HG03095 (cell line): ENCODE results near the gene SAYSD1.
"Not testable (repeated sequence)": the region's sequence is repeated elsewhere in the genome, so short reads cannot be mapped to it uniquely, and the experiment has no call there.

Source experiments
- ATAC-seq: cut with Tn5 transposase; IDR thresholded peaks from one replicate; pipeline ENCODE4 v1.9.1; 2021; ENCODE audit warnings: moderate library complexity; ENCODE audit not compliant: unreplicated experiment

Gene SAYSD1, protein sequence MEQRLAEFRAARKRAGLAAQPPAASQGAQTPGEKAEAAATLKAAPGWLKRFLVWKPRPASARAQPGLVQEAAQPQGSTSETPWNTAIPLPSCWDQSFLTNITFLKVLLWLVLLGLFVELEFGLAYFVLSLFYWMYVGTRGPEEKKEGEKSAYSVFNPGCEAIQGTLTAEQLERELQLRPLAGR

DNA sequence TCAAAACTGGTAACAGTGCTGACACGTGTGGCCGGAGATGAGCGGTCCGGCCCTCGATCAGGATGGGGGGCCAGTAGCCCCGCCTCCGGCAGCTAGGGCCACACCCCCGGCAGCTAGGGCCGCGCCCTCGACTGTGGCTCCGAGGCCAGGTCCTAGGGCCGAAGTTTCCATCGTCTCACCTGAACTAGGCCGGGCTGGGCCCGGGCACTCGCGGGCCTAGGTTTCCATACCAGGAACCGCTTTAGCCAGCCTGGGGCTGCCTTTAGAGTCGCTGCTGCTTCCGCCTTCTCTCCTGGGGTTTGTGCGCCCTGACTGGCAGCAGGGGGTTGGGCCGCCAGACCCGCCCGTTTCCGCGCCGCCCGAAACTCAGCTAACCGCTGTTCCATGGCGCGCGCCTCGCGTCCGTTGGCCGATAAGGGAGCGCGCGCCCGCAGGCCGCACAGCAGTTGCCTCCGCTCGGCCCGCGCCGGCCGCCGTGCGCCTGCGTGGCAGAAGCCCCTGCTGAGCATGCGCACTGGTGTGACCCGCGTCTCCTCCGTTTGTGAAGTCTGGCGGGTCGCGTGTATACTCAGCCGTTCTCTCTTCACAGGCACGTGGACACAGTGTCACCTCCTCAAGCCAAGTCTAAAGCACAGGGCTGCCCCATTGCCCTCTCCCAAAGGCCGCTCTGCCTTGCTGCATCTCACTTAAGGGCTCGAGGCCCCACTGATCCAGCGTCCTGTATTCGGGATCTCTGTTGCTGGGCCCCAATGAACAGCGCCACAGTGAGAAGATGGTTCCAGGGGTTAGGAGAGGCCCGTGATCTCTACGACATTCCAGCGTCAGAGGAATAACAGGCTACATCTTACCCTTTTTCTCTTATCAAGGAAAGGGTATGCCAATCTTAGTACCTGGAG is at the start of gene SAYSD1:
Gene SAYSD1, minus strand, starts transcription at position 483 of the 896 bp plus-strand sequence. Its CDS starts 97 bp downstream, at position 386.
- peak; percentile 92 for ATAC-seq

DNA sequence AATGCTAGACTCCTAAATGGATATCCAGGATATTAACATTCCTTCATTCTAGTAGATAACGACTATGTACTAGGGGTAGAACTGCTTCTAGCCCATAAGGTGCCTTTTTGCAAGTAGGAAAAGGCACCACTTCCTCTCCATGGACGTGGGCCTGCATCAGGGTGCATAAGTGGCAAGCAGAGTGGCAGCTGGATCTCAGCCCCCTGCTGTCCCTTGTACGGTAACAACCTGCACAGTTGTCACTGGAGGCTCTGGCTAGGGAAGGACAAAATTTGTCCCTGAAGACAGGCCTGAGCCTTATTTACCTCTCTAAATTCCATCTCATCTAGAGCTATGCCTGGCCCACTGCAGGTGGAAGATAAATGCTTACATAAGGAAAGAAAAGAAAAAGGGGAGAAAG is 42.5 kb upstream of the SAYSD1 start:
- no peak for ATAC-seq

DNA sequence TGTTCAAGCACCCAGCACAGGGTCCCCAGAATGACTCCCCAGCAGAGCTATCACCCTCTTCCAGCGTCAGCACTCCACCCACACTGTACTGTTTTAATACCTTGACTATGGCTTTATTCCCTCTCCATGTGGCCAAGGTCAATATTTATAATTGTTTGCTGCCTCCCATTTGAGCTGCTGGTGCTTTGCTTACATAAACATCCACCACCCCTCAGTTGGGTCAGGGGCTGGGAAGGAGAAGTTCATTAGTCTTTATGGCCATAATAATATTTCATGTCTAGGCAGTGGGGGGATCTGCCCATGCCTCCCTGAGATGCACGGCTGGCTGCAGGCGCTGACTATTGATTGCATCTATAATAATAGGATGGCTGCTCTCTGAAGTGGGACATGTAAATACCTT is 41.8 kb upstream of the SAYSD1 start:
- ATAC-seq = no peak

DNA sequence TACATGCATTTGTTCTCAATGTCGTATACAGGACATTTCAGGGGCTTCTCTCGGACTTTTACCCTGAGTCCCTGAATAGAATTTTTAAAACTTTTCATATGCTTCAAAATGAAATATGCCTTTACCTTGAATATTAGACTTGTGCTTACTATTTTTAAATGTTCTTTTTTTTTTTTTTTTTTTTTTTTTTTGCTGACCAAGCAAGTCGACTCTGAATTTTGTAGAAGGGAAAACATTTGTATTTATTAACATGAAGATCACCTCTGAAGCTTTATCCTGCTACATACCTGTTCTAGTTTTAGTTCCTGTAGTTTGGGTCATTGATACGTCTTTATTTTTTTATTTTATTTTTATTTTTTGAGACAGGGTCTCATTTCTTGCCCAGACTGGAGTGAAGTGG is 39.7 kb upstream of the SAYSD1 start:
- no peak for ATAC-seq

DNA sequence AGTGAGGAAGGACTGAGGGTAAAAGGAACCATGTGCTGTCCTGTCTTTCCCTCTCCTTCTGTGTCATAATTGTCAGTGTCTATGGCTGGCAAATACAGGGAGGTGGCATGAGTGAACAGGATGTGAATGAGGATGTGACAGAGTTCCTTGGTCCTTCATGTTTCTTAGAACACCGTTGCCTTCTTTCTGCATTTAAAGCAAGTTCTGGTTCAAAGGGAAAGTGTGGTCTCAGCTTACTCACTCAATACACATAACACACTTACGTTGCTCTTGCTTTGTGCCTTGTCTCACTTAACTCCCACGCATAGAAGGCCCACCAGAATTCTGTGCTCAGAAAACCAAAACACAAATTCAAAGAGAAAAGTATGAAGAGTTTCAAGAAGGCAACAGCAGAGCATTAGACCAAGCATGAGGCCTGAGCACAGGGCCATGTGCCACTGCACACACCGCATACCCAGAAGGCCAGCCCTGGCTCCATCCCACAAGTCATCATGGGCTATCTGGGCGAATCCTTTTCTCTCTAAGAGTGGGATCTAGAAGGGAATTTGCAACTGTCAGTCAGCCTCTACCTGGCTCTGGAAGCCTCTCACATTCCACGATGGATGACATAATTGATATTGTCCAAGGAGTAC is 38.9 kb upstream of the SAYSD1 start:
- ATAC-seq = no peak

DNA sequence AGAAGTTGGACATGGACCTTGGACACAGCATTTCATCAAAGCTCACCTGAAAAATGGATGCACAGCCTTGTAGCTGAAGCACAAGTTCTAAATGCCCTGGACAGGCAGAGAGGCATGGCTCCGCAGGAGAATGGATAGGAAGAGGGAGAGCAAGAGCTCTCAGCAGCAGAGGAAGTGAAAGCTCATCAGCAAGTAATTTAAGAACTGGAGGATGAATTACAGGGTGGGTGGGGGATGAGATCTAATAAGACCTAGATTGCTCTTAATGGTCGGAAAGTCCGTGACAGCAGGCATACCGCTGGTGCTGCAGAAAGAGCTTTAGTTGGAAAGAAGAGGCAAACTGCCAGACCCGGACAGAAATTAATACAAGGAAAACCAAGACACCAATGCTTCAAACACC is 37.3 kb upstream of the SAYSD1 start:
- no peak for ATAC-seq

DNA sequence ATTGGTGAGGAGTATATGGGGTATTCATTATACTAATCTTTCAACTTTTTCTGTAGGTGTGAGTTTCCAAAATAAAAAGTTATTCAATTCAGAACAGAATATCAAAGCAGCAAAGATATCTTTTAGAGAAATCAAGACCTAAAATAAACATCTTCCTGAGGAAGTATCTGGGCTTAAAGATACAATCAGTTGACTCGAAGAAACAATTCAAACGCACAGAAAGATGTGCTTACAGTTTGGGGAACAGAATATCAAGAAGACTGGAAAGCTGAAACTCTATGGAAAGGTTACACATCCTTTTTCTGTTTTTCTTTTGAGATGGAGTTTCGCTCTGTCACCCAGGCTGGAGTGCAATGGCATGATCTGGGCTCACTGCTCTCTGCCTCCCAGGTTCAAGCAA is 36.2 kb upstream of the SAYSD1 start:
- no peak for ATAC-seq

DNA sequence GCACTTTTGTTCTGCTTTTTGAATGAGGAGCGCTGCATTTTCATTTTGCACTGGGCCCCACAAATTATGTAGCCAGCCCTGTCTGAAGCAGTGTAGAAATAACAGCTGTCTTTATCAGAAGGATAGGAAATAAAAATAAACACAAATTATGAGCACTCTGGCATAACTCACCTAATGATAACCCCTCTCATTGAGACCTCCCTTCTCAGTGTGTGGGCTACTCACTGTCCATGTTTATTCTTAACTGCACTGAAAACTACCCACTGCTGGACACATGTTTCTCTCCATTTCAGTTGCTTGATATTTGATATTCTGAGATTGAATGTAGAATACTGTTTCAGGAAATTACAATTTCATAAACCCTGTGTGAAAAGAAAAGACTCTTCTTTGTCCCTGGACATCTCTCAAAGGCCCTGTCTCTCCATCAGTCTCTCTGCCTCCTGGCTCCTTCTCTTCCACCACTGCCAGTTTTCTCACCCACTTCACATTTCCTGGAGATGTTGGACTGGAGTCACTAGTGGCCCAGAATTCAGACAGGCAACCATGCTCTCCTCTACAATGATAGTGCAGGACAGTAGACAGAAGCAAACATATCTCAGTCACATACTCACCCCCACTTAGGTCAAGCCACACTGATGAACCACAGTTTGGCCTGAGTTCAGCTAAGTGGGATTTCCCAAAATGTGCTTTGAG is 29.6 kb upstream of the SAYSD1 start:
- no peak for ATAC-seq

DNA sequence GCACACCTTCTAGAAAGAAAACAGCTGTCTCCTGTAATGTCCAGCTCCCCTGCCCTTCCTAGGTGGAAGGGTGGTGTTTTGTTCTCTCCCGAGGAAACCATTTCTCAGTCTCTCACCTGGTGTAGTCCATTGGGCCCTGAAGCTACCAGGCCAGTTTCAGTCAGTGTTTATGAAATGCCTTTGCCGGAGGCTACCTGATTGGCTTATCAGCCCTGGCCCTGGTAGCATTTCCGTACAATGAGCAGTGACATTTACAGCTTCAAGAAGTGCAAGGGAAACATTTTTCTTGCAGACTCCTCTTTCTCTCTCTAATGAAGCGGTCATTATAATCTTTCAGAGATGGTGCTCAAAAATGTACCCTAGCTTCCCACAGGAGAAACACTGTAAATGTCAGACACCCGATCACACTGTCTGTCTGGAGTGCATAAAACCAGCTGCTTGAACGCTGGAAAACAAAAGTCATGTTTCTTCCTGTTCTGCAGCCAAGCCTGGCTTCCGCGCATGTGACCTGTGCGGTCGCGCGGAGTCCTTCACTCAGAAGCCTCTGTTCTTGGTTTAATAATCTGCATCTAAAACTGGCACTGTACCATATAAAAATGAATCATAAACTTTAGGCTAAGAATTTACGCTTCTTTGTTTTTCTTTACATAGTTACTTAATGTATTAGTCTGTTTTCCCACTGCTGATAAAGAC is 28.4 kb upstream of the SAYSD1 start:
- no peak for ATAC-seq

DNA sequence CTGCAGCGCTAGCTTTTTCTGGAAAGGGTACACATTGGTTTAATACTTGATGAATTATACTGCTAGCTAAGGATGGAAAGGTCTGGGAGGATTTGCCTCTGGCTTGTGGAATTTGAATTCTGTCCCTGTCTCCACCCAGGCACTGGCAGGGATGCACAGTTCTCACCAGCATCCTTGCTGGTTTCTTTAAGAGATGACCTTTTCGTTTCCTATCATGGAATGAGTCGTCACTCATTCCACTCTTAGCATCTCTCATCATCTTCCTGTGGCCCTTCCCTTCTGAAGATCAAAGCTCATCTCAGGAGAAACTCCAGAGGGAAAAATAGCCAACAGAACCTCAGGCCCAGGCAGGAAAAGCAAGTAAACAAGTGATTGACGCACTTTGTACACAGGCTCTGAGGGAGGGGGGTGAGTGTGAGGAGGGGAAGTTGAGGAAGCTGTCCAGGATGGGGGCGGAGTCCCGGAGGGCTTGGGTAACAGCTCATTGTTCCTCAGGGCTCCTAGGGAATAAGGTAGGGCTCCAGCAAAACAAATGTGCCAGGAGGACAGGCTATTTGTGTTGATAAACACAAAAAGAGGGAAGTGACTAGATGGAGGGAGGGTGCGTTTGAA is 25.7 kb upstream of the SAYSD1 start:
- ATAC-seq = no peak

DNA sequence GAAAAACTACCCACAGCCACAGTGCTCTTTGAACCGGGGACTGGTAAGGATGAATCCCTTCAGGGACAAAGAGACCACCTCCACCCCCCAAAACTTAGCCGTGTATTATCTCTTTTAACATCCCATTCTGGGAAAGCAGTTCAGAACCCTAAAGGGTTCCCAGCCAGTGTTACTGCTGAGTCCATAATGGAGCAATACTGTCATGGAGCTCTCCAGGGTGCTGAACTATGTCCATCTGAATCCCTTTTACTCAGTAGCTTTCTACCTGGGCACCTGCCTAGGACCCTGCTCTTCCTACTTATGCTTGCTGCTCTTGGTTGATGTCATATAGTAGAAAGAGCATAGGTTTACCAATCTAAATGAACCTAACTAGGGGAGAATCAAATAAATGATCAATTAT is 22.3 kb upstream of the SAYSD1 start:
- no peak for ATAC-seq

DNA sequence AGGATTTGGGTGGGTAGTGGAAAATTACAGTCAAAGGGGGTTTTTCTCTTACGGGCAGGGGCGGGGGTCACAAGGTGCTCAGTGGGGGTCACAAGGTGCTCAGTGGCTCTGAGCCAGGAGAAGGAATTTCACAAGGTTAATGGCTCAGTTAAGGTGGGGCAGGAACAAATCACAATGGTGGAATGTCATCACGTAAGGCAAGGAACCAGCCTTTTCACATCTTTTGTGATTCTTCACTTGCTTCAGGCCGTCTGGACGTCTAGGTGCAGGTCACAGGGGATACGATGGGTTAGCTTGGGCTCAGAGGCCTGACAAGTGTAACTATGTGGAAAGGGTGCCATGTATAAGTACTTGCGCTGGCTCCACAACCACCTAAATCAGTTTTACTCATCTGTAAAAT is 21.2 kb upstream of the SAYSD1 start:
- ATAC-seq = not testable (repeated sequence)

DNA sequence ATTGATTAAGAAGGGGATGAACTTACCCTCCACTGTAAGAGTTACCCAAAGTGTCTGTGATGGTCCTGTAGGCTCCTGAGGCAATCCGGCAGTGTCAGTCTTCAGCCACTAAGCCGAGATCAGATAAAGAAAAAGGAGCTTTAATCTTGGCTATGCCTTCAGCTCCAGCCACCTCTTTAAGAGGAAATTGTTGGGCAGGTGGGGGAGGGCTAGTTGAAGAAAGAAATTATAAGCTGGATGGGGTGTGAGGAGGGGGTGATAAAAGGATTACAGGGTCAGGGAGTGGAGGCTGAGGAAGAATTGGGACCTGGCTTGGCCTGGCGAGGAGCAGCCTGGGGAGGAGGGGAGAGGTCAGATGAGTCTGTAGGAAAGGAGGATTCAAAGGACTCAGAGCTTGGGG is 19.8 kb upstream of the SAYSD1 start:
- ATAC-seq = not testable (repeated sequence)

DNA sequence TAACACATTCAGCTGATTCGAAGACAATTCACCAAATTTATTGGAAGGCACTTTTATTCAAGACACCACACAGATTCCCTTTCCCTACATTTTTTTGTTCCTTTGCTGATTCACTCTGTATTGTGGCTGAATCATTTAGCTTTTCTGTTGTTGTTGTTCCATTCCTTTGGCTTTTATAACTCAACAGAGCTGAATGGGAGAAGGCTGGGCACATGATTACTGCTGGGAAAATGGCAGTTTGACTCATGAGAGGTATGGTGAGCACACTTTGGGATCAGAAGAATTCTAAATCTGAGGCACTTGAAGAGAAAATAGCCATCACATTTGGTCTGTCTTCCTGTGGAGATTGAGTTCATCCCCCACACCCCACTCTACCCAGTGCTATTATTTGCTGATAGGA is 15.7 kb upstream of the SAYSD1 start:
- no peak for ATAC-seq

DNA sequence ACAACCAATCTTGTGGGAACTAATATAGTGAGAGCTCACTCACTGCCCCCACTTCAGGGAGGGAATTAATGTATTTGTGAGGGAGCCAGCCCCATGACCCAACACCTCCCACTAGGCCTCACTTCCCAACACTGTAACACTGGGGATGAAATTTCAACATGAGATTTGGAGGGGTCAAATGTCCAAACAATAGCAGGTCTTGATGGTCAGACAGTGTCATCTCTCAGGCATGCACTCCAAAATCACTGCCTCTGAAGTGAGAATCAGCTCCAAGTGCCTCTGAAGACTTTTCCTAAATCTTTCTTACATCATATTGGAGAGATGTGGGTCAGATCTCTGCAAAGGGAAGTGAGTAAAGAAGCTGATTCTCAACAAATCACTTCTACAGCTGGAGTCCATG is 13.8 kb upstream of the SAYSD1 start:
- ATAC-seq = no peak

DNA sequence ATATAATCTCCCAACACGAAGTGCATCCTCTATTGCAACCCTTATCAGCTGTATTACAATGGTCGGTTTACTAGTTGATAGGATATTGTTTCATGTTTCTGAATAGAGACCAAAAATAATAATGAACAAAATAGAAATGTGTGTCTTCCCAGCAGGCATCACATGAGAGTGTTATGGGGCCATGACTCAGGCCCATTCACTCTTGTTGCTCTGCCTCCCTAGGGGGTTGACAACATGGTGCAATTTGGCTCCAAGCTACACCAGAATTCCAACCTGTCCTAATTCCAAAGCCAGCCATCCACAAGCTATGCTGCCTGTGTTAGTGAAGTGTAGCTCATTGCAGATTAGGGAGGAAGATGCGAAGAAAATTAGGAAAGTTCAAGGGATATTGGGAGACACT is 13.1 kb upstream of the SAYSD1 start:
- no peak for ATAC-seq

DNA sequence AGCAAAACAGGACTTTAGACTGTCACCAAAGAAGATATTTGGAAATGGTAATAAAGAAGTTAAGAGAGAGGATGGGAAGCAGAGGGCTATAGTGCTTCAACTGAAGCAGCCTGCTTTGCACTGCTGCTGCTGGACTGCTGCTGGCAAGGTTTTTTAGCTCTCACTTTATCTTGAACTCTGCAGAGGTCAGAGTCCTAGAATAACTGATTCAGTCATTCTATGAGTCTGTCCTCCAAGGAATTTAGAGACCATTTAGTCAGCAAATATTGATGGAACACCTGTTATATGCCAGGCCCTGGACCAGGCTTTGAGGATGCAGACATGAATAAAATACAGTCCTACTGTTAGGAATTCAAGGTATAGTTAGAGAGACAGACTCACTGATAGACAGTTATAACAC is 9.1 kb upstream of the SAYSD1 start:
- ATAC-seq = no peak

DNA sequence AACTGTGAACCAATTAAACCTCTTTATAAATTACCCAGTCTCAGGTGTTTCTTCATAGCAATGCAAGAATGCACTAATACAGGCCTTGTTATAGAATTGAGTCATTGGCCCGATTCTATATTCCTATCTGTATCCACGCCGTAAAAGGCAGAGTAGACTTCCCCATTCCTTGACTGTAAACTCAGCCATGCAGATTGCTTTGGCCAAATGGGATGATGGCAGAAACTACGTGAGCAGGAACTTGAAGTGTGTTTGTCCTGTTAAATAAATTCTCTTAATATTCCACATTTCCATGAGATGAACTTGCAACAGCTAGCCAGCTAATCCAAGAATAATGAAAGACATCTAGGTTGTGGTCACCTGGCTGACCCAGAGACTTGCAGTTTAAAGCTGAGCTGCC is 3.9 kb upstream of the SAYSD1 start:
- no peak for ATAC-seq

DNA sequence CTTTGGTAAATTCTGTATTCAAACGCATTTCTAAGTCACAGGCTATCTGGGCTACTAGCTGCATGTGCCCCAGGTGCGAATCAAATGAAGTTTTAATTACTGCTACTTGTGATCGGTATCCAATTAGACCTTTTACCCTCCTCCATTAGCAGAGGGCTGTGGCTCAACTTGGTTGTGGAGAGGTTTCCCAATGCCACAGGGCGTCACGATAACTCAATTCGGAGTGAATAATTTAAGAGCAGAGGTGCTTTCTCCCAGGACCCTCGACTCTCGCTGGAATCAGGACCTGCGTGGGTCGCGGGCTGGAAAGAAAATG is 640 bp downstream of the SAYSD1 start:
- peak; percentile 16 for ATAC-seq

DNA sequence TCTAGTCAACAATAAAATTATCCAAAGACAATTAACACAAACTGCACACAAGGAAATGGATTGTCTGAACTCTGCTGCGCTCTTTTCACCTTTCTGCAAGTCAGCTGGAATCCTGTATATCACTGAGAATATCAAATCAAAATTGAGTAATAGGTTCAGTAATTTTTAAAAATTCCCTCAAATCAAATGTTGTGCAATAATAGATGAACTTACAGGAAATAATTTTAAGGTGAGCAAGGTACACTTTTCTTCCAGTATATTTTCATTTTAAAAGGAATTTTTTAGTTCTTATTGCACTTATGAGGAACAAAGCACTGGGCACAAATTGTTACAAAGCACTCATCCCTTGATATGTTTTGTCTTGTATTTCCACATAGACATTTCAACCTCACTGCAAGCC is 1.2 kb downstream of the SAYSD1 start:
- ATAC-seq = no peak

DNA sequence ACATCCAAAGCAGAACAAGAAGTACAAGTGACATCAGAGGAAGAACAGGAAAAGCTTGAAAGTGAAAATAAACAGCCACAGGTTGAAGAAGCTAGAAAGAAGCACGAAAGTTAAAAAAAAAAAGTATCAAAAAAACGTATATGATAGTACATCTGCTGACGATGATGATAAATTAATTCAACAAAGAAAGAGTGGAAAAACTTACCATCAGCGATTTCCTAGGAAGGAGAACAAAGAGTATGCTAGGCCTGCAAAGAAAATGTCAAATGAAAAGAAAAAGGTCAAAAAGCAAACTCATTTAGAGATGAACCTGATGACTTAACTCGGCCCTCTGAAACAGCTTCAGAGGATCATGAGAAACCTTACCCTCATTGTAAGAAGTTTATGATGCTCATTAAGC is 3.7 kb downstream of the SAYSD1 start:
- no peak for ATAC-seq
